AG20443 (cell line): Measurements from ENCODE around the gene CUBN.
"Not testable (repeated sequence)": the region's sequence is repeated elsewhere in the genome, so short reads cannot be mapped to it uniquely, and the experiment has no call there.

ENCODE experiments used
- DNase-seq: peaks from one replicate; pipeline ENCODE4 v3.0.0; 2012; ENCODE audit warnings: low spot score, mixed read lengths

Gene CUBN

GRCh38 chr10:17038627-17039026 lies 91.0 kb downstream of the CUBN start:
- DNase-seq: peak; percentile 79

DNA sequence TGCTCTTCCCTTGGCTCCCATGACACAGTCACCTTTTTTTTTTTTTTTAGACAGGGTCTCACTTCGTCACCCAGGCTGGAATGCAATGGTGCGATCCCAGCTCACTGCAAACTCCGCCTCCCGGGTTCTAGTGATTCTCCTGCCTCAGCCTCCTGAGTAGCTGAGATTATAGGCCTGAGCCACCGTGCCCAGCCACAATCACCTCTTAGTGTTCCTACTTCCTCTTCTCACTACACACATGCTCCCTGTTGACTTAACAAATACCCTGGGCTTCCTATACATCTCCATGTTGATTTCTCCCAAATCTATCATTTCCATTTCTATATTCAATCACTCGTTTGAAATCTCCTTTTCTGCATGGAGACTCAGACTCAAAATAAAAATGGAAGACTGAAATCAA lies 91.7 kb downstream of the CUBN start:
- DNase-seq: no peak

- DNase-seq: no peak
Measured at GRCh38 chr10:17035446-17035845, 94.2 kb downstream of the CUBN start.

- DNase-seq: no peak
Measured at GRCh38 chr10:17033529-17034260, 95.9 kb downstream of the CUBN start.

- DNase-seq: no peak
Measured at GRCh38 chr10:17031637-17032635, 97.7 kb downstream of the CUBN start.

GRCh38 chr10:17029581-17030271 lies 99.9 kb downstream of the CUBN start:
- peak; percentile 68 for DNase-seq

DNA sequence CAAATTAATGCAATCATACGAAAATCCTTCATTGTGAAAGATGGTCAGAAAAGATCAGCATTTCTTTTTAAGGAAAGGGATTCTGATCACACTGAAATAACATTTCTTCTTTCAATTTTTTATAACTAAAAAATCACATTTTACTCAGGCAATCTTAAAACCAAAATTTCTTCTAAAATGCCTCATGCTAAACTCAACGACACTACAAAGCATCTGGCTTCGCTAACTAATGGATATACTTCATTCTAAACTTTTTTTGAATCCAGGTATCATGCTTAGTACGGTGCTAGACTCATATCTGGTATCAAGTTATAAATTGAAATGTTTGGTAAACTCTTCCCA lies 100.4 kb downstream of the CUBN start:
- no peak for DNase-seq

- no peak for DNase-seq
Measured at GRCh38 chr10:17028798-17029197, 100.8 kb downstream of the CUBN start.

DNA sequence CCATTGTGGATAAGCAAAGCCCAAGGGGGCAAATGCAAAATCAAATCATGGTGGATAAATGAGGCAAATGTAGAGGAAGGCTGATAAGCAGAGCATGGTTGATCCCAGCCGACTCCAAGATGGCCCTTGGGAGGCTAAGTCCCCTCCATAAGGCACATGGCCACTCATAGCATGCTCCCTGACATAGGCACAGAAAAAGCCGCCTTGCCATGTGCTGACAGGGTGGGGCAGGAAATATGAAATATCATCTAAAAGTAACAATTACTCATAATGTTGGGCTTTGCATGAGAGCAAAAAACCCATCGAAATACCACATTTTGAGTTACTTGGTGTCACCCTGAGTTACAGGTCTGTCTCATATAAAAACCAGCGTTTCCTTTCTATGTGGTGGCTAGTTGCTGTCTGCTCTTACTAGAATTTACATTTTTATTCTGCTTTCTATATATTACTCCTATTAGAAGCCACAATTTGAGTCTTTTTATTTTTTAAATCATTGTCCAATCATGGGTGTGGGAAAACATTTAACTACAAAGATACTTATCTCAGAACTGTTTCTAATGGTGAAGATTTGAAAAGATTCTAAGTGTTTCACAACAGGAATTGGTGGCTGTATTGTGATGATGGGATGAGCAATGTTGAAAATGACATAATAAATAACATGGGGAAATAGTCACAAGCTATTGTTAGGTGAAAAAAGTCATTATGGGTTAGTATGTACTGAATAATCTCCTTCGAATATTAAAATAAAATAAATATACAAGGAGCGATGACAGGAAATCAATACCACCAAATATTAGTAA lies 102.7 kb downstream of the CUBN start:
- DNase-seq: peak; percentile 13

DNA sequence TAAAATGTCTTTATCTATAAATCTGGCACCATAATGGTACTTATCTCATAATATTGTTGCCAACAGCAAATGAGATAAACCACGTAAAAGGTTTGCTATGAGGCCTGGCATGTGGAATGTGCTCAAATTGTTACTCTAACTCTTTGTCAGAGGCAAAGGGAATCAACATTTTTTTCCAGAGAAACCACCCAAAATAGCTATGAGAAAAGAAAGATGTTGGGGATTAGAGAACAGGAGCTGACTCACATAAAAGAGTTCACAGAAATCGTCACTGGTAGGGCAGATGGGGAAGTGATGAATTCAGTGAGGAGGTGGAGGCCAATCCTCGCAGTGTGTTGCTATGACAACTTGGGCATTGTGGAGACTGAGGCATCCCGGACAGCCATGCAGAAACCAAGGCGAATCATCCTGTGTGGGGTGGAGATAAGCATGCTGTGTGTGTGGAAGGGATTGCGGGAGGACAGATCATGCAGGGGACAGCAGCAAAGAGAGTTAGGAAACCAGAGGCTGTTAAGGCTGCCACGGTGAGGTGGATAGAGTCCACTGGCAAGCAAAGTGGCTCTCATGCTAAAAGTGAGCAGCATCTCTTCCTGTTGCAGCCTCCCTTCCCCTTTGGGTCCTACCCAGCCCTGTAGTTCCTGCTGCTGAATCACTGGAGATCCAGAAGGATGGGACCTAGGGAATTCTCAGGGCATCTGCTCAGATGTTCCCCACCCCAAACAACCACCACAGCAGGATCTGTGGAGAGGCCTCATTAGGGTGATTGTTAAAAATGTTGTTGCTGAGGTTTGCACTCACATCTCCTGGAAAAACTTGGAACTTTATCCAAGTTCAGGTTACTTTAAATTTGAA lies 103.9 kb downstream of the CUBN start:
- peak; percentile 86 for DNase-seq

GRCh38 chr10:17024461-17024860 lies 105.2 kb downstream of the CUBN start:
- DNase-seq: no peak

DNA sequence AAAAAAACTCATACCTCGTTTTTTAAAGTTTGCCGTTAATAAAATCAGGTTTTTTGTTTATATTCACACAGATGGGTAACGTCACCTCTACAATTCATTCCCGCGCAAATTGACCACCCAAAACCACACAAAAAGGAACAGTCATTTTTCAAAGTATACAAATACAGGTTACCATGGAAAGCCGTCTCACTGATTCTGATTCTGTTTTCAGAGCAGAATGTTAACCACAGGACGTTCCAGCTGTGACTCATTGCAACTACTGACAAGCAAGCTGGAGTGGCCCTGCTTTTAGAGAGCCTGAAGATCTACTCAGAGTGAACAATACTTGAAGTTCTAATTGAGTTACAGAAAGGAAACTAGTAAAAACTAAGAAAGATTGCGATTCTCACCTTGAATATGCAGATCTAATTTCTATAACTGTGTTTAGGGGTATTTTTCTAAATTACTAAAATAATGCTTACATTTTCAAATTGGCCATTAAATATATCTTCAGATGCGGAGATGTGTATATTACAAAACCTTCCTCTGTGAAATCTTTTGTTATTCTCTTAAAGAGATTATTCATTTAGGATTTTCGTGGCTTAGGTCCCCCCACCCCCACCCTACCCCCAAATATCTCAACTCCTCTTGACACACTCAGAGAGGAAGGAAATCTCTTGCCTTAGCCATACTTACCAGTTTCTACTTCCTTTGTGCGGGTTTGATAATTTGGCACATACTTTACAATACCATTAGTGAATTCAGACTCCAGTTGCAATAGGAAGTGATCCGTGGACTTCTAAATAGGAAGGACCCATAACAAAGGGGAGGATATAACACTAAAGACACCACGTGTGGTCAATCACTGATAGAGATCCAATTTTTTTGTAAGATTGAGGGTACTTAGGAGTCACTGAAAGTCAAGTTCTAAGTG lies 106.0 kb downstream of the CUBN start:
- DNase-seq: peak; percentile 77

DNA sequence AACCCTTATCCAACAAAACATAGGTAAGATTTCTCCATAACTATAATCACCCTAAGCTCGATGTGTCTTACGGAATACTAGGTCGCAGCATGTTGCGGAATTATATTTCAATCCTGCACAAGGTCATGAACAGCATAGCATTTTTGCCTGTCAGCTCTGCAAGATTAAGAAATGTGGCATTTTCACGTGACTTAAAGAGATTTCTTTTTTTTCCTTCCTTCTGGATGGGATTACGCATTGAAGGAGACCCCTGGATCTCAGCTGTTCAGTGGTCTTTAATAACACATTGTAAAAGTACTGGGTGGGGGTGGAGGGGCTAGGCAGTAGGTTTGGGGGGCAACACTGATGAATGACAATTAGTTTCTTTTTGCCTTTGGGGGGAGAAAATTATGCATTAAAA lies 106.7 kb downstream of the CUBN start:
- DNase-seq: no peak

- DNase-seq: no peak
Measured at GRCh38 chr10:17022466-17022825, 107.2 kb downstream of the CUBN start.

DNA sequence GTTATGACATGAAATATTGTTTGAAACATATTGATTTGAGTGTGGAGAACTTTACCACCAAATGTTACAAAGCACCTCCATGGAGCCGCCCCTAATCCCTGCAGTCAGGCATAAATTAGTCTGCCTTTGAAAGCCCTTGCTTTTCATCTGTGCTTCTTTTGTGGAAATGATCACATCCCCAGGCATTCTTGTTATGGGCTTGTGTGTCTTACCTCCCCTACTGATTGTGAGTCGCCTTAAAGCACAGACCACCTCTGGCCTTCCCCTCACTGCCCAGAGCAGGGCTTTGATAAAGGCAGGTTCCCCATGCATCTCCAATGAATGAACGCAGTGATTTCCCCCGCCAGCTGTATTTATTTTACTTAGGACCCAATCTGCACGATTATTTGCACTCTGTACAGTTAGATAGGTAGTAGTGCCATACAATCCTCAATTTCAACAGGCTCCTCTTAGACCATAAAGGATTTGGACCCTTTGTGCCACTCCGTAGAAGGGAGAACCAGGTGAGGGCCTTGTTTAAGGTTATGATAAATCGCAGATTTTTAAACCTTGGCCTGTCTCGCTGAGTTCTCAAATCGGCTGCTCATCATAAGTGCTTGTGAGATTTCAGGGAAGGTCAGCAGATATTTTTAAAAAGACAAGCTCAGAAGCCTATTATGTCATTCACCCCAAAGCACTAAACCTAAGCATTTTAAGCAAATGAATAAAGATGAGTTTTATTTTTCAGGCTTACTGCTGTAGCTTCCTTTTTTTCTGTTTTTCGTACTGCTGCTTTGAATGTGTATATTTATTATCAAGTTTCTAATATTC lies 107.8 kb downstream of the CUBN start:
- DNase-seq: no peak

- DNase-seq: no peak
Measured at GRCh38 chr10:17019696-17020095, 109.9 kb downstream of the CUBN start.

DNA sequence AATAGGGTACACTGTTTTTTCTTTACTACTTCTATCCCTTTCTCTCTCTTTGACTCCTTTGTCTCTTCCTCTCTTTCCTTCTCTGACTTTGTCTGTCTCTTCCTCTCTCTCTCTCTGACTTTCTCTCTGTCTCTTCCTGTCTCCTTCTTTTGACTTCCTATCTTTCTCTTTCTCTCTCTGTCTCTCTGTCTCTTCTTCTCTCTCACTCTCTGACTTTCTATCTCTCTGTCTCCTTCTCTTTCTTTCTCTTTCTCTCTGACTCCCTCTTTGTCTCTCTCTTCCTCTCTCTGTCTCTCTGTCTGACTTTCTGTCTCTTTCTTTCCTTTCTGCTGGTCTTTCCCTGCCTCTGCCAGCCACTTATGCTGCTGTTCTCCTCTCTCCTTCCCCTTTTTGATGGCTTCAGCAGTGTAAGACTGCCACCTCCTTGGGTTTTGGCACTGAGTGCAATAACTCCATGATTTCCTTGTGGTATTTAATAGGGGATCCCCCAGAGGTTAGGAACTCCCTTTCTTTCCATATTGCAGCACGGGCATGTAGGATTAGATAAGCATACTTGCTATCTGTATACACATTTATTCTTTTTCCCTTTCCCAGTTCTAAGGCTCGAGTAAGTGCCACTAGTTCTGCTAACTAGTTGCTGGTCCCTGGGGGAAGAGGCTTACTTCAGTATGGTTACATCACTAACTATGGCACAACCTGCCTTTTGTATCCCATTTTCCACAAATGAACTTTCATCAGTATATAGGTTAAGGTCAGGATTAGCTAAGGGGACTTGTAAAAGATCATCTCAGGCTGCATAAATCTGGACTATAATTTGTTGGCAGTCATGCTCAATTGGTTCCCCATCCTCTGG lies 116.3 kb downstream of the CUBN start:
- DNase-seq: not testable (repeated sequence)

GRCh38 chr10:17012731-17013130 lies 116.9 kb downstream of the CUBN start:
- DNase-seq: not testable (repeated sequence)
